ENCODE measurements around the gene ABCD1. TPM values are rescaled to one million over a fixed set of nuclear protein-coding genes. Genes with fewer than 3 reads are reported as not detected.

The ABCD1 gene
- total and polyA plus RNA-seq, 9 of the 15 experiments (the other 6 are each of a cell fraction or from before 2014, with no cell fraction given), result 0.07 to 6.9 (median 2.2) TPM

GRCh38 chrX:153726286-153727122, 1.8 kb downstream of the ABCD1 start (continued):
- TF ChIP-seq, protein P1, sequence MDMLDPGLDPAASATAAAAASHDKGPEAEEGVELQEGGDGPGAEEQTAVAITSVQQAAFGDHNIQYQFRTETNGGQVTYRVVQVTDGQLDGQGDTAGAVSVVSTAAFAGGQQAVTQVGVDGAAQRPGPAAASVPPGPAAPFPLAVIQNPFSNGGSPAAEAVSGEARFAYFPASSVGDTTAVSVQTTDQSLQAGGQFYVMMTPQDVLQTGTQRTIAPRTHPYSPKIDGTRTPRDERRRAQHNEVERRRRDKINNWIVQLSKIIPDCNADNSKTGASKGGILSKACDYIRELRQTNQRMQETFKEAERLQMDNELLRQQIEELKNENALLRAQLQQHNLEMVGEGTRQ (CRISPR knock-in tag; IDR thresholded peaks at IDR 0.05), result no peak
- TF ChIP-seq GTF2E2 (tag; IDR thresholded peaks at IDR 0.05) (no peak), RBFOX2 (IDR thresholded peaks at IDR 0.05; ENCODE audit: low read depth, low read length) (peak; percentile 68), SAP30 (IDR thresholded peaks at IDR 0.05; ENCODE audit: borderline replicate concordance, insufficient read depth, low read depth, low read length, poor library complexity, severe bottlenecking) (no peak), ZNF740 (CRISPR knock-in tag; IDR thresholded peaks at IDR 0.05) (no peak), ZNF740 (tag; IDR thresholded peaks at IDR 0.05) (no peak), ETV6 (IDR thresholded peaks at IDR 0.05; ENCODE audit: borderline replicate concordance in 1 of 2, low read depth in 2 of 2, low read length in 1 of 2) (no peak), ETV6 (CRISPR knock-in tag; IDR thresholded peaks at IDR 0.05; ENCODE audit: borderline replicate concordance) (no peak), MEF2D (tag; conservative IDR thresholded peaks at IDR 0.05; ENCODE audit: low read depth) (no peak), EGR1 (conservative IDR thresholded peaks at IDR 0.05) (peak; percentile 78), SRSF1 (IDR thresholded peaks at IDR 0.05; ENCODE audit: low read depth, low read length) (no peak), IRF9 (tag; IDR thresholded peaks at IDR 0.05) (no peak), TSHZ1 (CRISPR knock-in tag; IDR thresholded peaks at IDR 0.05) (no peak), TEAD4 (IDR thresholded peaks at IDR 0.05; ENCODE audit: low read length) (no peak), TEAD4 (CRISPR knock-in tag; IDR thresholded peaks at IDR 0.05; ENCODE audit: borderline replicate concordance) (no peak)
- TF ChIP-seq, protein P2, sequence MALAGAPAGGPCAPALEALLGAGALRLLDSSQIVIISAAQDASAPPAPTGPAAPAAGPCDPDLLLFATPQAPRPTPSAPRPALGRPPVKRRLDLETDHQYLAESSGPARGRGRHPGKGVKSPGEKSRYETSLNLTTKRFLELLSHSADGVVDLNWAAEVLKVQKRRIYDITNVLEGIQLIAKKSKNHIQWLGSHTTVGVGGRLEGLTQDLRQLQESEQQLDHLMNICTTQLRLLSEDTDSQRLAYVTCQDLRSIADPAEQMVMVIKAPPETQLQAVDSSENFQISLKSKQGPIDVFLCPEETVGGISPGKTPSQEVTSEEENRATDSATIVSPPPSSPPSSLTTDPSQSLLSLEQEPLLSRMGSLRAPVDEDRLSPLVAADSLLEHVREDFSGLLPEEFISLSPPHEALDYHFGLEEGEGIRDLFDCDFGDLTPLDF (CRISPR knock-in tag; IDR thresholded peaks at IDR 0.05), result no peak
- TF ChIP-seq, protein P3, sequence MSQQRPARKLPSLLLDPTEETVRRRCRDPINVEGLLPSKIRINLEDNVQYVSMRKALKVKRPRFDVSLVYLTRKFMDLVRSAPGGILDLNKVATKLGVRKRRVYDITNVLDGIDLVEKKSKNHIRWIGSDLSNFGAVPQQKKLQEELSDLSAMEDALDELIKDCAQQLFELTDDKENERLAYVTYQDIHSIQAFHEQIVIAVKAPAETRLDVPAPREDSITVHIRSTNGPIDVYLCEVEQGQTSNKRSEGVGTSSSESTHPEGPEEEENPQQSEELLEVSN (IDR thresholded peaks at IDR 0.05; ENCODE audit: borderline replicate concordance in 1 of 2, extremely low read depth in 1 of 2, insufficient read depth in 1 of 2, insufficient read length in 1 of 2, low read depth in 1 of 2, low read length in 1 of 2, poor library complexity in 1 of 2, severe bottlenecking in 1 of 2), result peak in 1 of 2 experiments; percentile 37
